Adrenal gland (tissue), 12 donors: Measurements from ENCODE around the gene TPH1. TPM values are rescaled to one million over a fixed set of nuclear protein-coding genes. Genes with fewer than 3 reads are reported as not detected.

Source experiments
- DNase-seq, 7 donors: peaks; one replicate each; pipeline ENCODE4 v3.0.0-alpha.2; 2019 to 2020
- H3K27ac ChIP-seq, 5 donors: fragments of 200-600 bp; sonication (generic) in 4 of 5; 1 replicate in 3 of 5; 2 replicates in 2 of 5; pipeline versions ENCODE4 v1.5.1 to v1.8.0; 2016 to 2020; ENCODE audit warnings: mild to moderate bottlenecking in 1 of 5
- H3K27me3 ChIP-seq: fragments of 200-600 bp; 2 replicates; pipeline ENCODE4 v1.8.0; 2021
- H3K36me3 ChIP-seq, 2 donors: fragments of 200-600 bp; replicated peaks in 1 of 2; 1 replicate in 1 of 2; 2 replicates in 1 of 2; pipeline versions ENCODE4 v1.5.1 to v1.8.0; 2018 to 2022
- H3K4me1 ChIP-seq, 2 donors: fragments of 200-600 bp; replicated peaks in 1 of 2; 1 replicate in 1 of 2; 2 replicates in 1 of 2; pipeline versions ENCODE4 v1.5.1 to v1.8.0; 2018 to 2021
- H3K4me3 ChIP-seq, 4 donors: fragments of 200-600 bp; sonication (generic) in 3 of 4; one replicate each; pipeline ENCODE4 v1.5.1; 2016 to 2018
- H3K9me3 ChIP-seq, 3 donors: fragments of 200-600 bp; sonication (generic) in 1 of 3; replicated peaks in 1 of 3; 1 replicate in 2 of 3; 2 replicates in 1 of 3; pipeline versions ENCODE4 v1.5.1 to v1.8.0; 2016 to 2021
- CTCF ChIP-seq, 6 experiments: fragments of 450-650 bp in 4 of 6; fragments of 200-600 bp in 2 of 6; sonication (generic) in 1 of 6; IDR thresholded peaks; 1 replicate in 5 of 6; 2 replicates in 1 of 6; pipeline versions ENCODE4 v1.5.1 to v1.8.0; 2016 to 2021; ENCODE audit warnings: antibody characterized with exemption in 6 of 6, mild to moderate bottlenecking in 2 of 6, moderate library complexity in 1 of 6
- POLR2A ChIP-seq, 2 donors: fragments of 450-650 bp; IDR thresholded peaks; one replicate each; pipeline ENCODE4 v1.6.1; 2017; ENCODE audit warnings: antibody characterized with exemption in 2 of 2, mild to moderate bottlenecking in 2 of 2, moderate library complexity in 1 of 2
- WGBS, 4 donors: extraction: QIAGEN DNeasy Blood & Tissue Kit in 2 of 4; methylation state at CpG; one replicate each; pipeline versions ENCODE4 v1.1.5 to v1.1.7; 2013 to 2017; 5-methylcytosine and 5-hydroxymethylcytosine counted together
- intact Hi-C, 2 donors: fragments of 100-400 bp; cut with DNase I; formaldehyde crosslinking; loops; one replicate each; pipeline versions ENCODE4 v1.14.1 to v1.15.0; 2022 to 2023
- polyA plus RNA-seq, 3 donors: library from polyadenylated mRNA; stranded (reverse); fragments of 200-250 nt in 2 of 3; fragments of 350-450 nt in 1 of 3; fragmentation: Illumina TruSeq in 1 of 3; extraction: RNeasy Lipid Tissue Mini Kit (QIAGEN cat#74804) in 1 of 3; gene quantifications; one replicate each; pipeline ENCODE4 v1.2.3, GENCODE V29; 2013 to 2014
- total RNA-seq, 9 donors: library from RNA; depleted of rRNA in 4 of 9; stranded (reverse); fragments of >200 nt in 4 of 9; fragments of 120-200 nt in 1 of 9; fragmentation: NEBNext Ultra II Directional in 1 of 9; extraction: Animal tissue kit (Norgen Biotek cat#: 25700) in 1 of 9; gene quantifications; one replicate each; pipeline versions ENCODE4 v1.1.0 to v1.2.4, GENCODE V29; 2013 to 2023
- donor health status: healthy with polysubstance abuse.
- donor health status: Bipolar disorder and iron deficiency.
- donor health status: DM: yes; HTN: yes; CAD: no.
- donor health status: DM: no; HTN: no; CAD: no.
- donor health status: DM: no; HTN: no; CAD: no.
- donor health status: DM: yes; HTN: yes; CAD: no.

TPH1 gene
- total and polyA plus RNA-seq, 12 donors = 0.11 to 0.39 (median 0.16) TPM; not detected in 3

GRCh38 chr11:18065572-18065971 lies 19.5 kb upstream of the TPH1 start:
- no peaks in the 10 kb centered on the region for H3K4me1 ChIP-seq
- 81 to 88% (median 87%) methylated on average over 8 of the region's 8 CpGs for WGBS, 4 donors
- no peak for TF ChIP-seq CTCF (IDR thresholded peaks at IDR 0.05)
- no peak for TF ChIP-seq POLR2A (IDR thresholded peaks at IDR 0.05)
- no peak overlapping the region for H3K4me3 ChIP-seq
- no peaks in the 10 kb centered on the region for H3K9me3 ChIP-seq
- H3K36me3 ChIP-seq = no peaks in the 10 kb centered on the region
- DNase-seq = no peak
- intact Hi-C loops = no loop called here
- H3K27ac ChIP-seq = no peak overlapping the region
- H3K27me3 ChIP-seq = no peaks in the 10 kb centered on the region

GRCh38 chr11:18064450-18065054 lies 18.5 kb upstream of the TPH1 start:
- H3K4me1 ChIP-seq = no peaks in the 10 kb centered on the region
- H3K9me3 ChIP-seq = no peaks in the 10 kb centered on the region
- no peak overlapping the region for H3K4me3 ChIP-seq
- 83 to 88% (median 87%) methylated on average over 7 of the region's 7 CpGs for WGBS, 4 donors
- intact Hi-C loops = no loop called here
- TF ChIP-seq CTCF (IDR thresholded peaks at IDR 0.05) (no peak), POLR2A (IDR thresholded peaks at IDR 0.05) (no peak)
- H3K27ac ChIP-seq = no peak overlapping the region
- H3K36me3 ChIP-seq = no peaks in the 10 kb centered on the region
- H3K27me3 ChIP-seq = no peaks in the 10 kb centered on the region
- DNase-seq = no peak

- no peak overlapping the region for H3K4me3 ChIP-seq
- H3K27me3 ChIP-seq = no peaks in the 10 kb centered on the region
- no peaks in the 10 kb centered on the region for H3K36me3 ChIP-seq
- intact Hi-C loops = no loop called here
- H3K4me1 ChIP-seq = no peaks in the 10 kb centered on the region
- 69 to 90% (median 81%) methylated on average over 4 of the region's 4 CpGs for WGBS, 4 donors
- H3K27ac ChIP-seq = no peak overlapping the region
- DNase-seq = no peak
- TF ChIP-seq CTCF (IDR thresholded peaks at IDR 0.05) = no peak
- no peak for TF ChIP-seq POLR2A (IDR thresholded peaks at IDR 0.05)
- H3K9me3 ChIP-seq = no peaks in the 10 kb centered on the region
Measured at GRCh38 chr11:18063862-18064434, 17.9 kb upstream of the TPH1 start.

- no peak overlapping the region for H3K4me3 ChIP-seq
- intact Hi-C loops = no loop called here
- no peak overlapping the region for H3K27ac ChIP-seq
- 83 to 90% (median 85%) methylated on average over 5 of the region's 5 CpGs for WGBS, 4 donors
- no peaks in the 10 kb centered on the region for H3K36me3 ChIP-seq
- H3K9me3 ChIP-seq = no peaks in the 10 kb centered on the region
- TF ChIP-seq POLR2A (IDR thresholded peaks at IDR 0.05) (no peak), CTCF (IDR thresholded peaks at IDR 0.05) (no peak)
- H3K4me1 ChIP-seq = no peaks in the 10 kb centered on the region
- no peaks in the 10 kb centered on the region for H3K27me3 ChIP-seq
- DNase-seq = no peak
Measured at GRCh38 chr11:18063125-18063524, 17.1 kb upstream of the TPH1 start.
